K562 (cell line): ENCODE data around the gene TIGD4. TPM values are rescaled to one million over a fixed set of nuclear protein-coding genes. Genes with fewer than 3 reads are reported as not detected.

Source experiments
- CBX2 ChIP-seq: fragments of 200-600 bp; sonication (generic); IDR thresholded peaks from one replicate; pipeline ENCODE4 v1.6.1; 2012; ENCODE audit warnings: mild to moderate bottlenecking, low read length, inconsistent platforms; ENCODE audit not compliant: insufficient read depth, poor library complexity, severe bottlenecking
- MAFK ChIP-seq: IDR thresholded peaks from 2 replicates; pipeline ENCODE4 v1.6.1; 2011; ENCODE audit warnings: low read length, improper control_type of control experiment
- UBTF ChIP-seq, 2 experiments: IDR thresholded peaks; 2 replicates each; pipeline ENCODE4 v1.6.1; 2012; ENCODE audit warnings: improper control_type of control experiment in 2 of 2, low read depth in 2 of 2, low read length in 2 of 2, borderline replicate concordance in 1 of 2
- WHSC1 ChIP-seq: IDR thresholded peaks from one replicate; pipeline ENCODE4 v1.6.1; 2012; ENCODE audit warnings: low read length, control low read depth, inconsistent platforms
- ZNF583 ChIP-seq: fragments of 250-450 bp; sonication (Bioruptor Pico); IDR thresholded peaks from 2 replicates; pipeline ENCODE4 v1.4.0; 2020
- polyA plus RNA-seq, 8 experiments: library from polyadenylated mRNA; depleted of rRNA in 4 of 8; stranded (reverse) in 5 of 8; unstranded in 3 of 8; fragments of >200 nt; fragmentation: Nextera tagmentation in 2 of 8; fragmentation: Illumina TruSeq in 1 of 8; extraction: Ambion mirVana in 2 of 8; extraction: Trizol in 1 of 8; gene quantifications; 2 replicates each; pipeline versions ENCODE4 v1.2.1 to v1.2.3, GENCODE V29; 2011 to 2014; ENCODE audit warnings: inconsistent platforms in 1 of 8, missing spikeins in 1 of 8
- total RNA-seq, 7 experiments: library from RNA; depleted of rRNA in 6 of 7; stranded (reverse); fragments of >200 nt in 6 of 7; fragmentation: Illumina TruSeq in 2 of 7; extraction: Trizol in 2 of 7; gene quantifications; 2 replicates each; pipeline versions ENCODE4 v1.2.1 to v1.2.3, GENCODE V29; 2011 to 2021; ENCODE audit warnings: low replicate concordance in 1 of 7
- TF ChIP-seq, protein P1 (sequence below): fragments of 250-450 bp; sonication (Bioruptor Pico); IDR thresholded peaks from 2 replicates; pipeline ENCODE4 v1.9.0; 2021; ENCODE audit warnings: mild to moderate bottlenecking, inconsistent platforms

The TIGD4 gene
- total and polyA plus RNA-seq, 9 of the 15 experiments (the other 6 are each of a cell fraction or from before 2014, with no cell fraction given), result 0.07 to 0.28 (median 0.18) TPM

- no peak for TF ChIP-seq CBX2
- TF ChIP-seq, protein P1, sequence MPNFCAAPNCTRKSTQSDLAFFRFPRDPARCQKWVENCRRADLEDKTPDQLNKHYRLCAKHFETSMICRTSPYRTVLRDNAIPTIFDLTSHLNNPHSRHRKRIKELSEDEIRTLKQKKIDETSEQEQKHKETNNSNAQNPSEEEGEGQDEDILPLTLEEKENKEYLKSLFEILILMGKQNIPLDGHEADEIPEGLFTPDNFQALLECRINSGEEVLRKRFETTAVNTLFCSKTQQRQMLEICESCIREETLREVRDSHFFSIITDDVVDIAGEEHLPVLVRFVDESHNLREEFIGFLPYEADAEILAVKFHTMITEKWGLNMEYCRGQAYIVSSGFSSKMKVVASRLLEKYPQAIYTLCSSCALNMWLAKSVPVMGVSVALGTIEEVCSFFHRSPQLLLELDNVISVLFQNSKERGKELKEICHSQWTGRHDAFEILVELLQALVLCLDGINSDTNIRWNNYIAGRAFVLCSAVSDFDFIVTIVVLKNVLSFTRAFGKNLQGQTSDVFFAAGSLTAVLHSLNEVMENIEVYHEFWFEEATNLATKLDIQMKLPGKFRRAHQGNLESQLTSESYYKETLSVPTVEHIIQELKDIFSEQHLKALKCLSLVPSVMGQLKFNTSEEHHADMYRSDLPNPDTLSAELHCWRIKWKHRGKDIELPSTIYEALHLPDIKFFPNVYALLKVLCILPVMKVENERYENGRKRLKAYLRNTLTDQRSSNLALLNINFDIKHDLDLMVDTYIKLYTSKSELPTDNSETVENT (CRISPR knock-in tag), result no peak
- peak in 1 of 2 experiments; percentile 37; a peak in 1 of 4 replicates for TF ChIP-seq UBTF (IDR thresholded peaks at IDR 0.05; ENCODE audit: borderline replicate concordance in 1 of 2, low read depth in 2 of 2, low read length in 2 of 2)
- TF ChIP-seq ZNF583 (CRISPR knock-in tag), result no peak
- TF ChIP-seq MAFK, result no peak
- TF ChIP-seq WHSC1, result no peak
- TF ChIP-seq, all 486 proteins: peak for 126
These were observed at the start of gene TIGD4, which contains the start of gene ARFIP1 (continued) for GRCh38 chr4:152779513-152780266.
